Suprapubic skin (tissue), 4 donors: ENCODE data around the gene NTHL1.

Experiments used
- EP300 ChIP-seq: sonication (generic); formaldehyde crosslinking; IDR thresholded peaks from one replicate; pipeline ENCODE4 v1.6.1; 2017; ENCODE audit warnings: antibody characterized with exemption
- POLR2AphosphoS5 ChIP-seq, 3 donors: sonication (generic); formaldehyde crosslinking; IDR thresholded peaks; one replicate each; pipeline ENCODE4 v1.6.1; 2017; ENCODE audit warnings: antibody characterized with exemption in 3 of 3
- TF ChIP-seq, protein P1 (sequence below), 2 donors: fragments of 200-600 bp in 1 of 2; fragments of 450-650 bp in 1 of 2; sonication (generic) in 1 of 2; IDR thresholded peaks; one replicate each; pipeline ENCODE4 v1.5.1; 2016 to 2019; ENCODE audit warnings: antibody characterized with exemption in 2 of 2, mild to moderate bottlenecking in 1 of 2, moderate library complexity in 1 of 2

DNA sequence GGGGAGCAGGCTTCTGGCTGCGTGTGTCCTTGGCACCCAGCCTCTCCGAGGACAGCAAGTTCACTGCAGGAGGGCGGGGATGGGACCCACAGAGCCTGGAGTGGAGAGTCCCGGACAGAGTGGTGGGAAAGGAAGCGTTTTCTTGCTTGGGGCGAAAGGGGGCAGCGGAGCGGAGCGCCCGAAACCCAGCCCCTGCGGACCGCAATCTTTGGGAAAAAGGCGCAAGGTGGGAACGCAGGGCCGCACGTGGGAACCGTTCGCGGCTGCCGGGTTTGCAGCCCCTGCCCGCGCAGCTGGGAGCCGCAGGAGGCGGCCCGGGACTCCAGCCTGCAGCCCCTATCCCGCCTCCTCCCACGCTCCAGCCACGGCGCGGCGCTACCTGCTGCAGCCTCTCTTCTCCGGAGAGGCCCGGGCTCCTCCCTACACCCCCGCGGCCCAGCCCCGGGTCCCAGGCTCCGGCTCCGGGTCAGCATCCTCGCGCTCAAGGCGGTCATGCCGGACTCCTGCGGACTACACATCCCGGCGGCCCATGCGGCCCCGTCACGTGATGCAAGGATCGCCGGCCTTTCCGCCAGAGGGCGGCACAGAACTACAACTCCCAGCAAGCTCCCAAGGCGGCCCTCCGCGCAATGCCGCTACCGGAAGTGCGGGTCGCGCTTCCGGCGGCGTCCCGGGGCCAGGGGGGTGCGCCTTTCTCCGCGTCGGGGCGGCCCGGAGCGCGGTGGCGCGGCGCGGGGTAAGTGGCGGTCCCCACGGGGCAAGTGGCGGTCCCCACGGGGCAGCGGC is at the start of gene NTHL1, which contains the start of gene TSC2:
- TF ChIP-seq POLR2AphosphoS5 (IDR thresholded peaks at IDR 0.05) (peak in 2 of 3 donors; percentile 45 to 54), EP300 (no peak)
- TF ChIP-seq, protein P1, sequence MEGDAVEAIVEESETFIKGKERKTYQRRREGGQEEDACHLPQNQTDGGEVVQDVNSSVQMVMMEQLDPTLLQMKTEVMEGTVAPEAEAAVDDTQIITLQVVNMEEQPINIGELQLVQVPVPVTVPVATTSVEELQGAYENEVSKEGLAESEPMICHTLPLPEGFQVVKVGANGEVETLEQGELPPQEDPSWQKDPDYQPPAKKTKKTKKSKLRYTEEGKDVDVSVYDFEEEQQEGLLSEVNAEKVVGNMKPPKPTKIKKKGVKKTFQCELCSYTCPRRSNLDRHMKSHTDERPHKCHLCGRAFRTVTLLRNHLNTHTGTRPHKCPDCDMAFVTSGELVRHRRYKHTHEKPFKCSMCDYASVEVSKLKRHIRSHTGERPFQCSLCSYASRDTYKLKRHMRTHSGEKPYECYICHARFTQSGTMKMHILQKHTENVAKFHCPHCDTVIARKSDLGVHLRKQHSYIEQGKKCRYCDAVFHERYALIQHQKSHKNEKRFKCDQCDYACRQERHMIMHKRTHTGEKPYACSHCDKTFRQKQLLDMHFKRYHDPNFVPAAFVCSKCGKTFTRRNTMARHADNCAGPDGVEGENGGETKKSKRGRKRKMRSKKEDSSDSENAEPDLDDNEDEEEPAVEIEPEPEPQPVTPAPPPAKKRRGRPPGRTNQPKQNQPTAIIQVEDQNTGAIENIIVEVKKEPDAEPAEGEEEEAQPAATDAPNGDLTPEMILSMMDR (IDR thresholded peaks at IDR 0.05): peak in 1 of 2 donors; percentile 64
